ENCODE results near the gene SYT9. TPM values are rescaled to one million over a fixed set of nuclear protein-coding genes. Genes with fewer than 3 reads are reported as not detected.

SYT9 gene
- total and polyA plus RNA-seq, 2 experiments from 2014 or later: not detected

- Histone ChIP-seq H3K27ac (no peak overlapping the region), H3K4me1 (ENCODE audit: insufficient read depth) (no peaks in the 10 kb centered on the region), H3F3A (ENCODE audit: insufficient read depth) (no peaks in the 10 kb centered on the region), H4K20me1 (ENCODE audit: insufficient read depth) (no peaks in the 10 kb centered on the region), H3K9ac (no peak overlapping the region), H3K4me2 (ENCODE audit: unreplicated experiment) (no peak overlapping the region), H3K36me3 (ENCODE audit: low read depth) (no peaks in the 10 kb centered on the region), H3K9me2 (ENCODE audit: insufficient read depth) (no peaks in the 10 kb centered on the region), H3K4me3 (no peak overlapping the region), H2AFZ (no peak overlapping the region), H3K27me3 (replicated peaks; ENCODE audit: insufficient read depth) (no peaks in the 10 kb centered on the region), H3K9me3 (ENCODE audit: low read depth) (no peaks in the 10 kb centered on the region), H3K79me2 (ENCODE audit: insufficient read depth) (no peaks in the 10 kb centered on the region)
- no peak for DNase-seq
- WGBS, 2 experiments (ENCODE audit: low coverage in 1 of 2, low lambda C conversion rate in 2 of 2, missing lambda C conversion rate in 2 of 2): 13 to 19% methylated on average over 2 of the region's 2 CpGs
- TF ChIP-seq EZH2phosphoT487 (IDR thresholded peaks at IDR 0.05; ENCODE audit: insufficient read depth, low read depth): no peak
- TF ChIP-seq EZH2 (IDR thresholded peaks at IDR 0.05; ENCODE audit: insufficient read depth, poor library complexity, severe bottlenecking): no peak
- in situ Hi-C loops (cut with MboI): no loop called here
Measured at GRCh38 chr11:7300281-7300680, 48.6 kb downstream of the SYT9 start.

- Histone ChIP-seq H3K4me3 (no peak overlapping the region), H3K36me3 (ENCODE audit: low read depth) (no peaks in the 10 kb centered on the region), H3F3A (ENCODE audit: insufficient read depth) (no peaks in the 10 kb centered on the region), H3K27me3 (replicated peaks; ENCODE audit: insufficient read depth) (no peaks in the 10 kb centered on the region), H3K9me3 (ENCODE audit: low read depth) (no peaks in the 10 kb centered on the region), H3K27ac (no peak overlapping the region), H3K4me1 (ENCODE audit: insufficient read depth) (no peaks in the 10 kb centered on the region), H3K9me2 (ENCODE audit: insufficient read depth) (no peaks in the 10 kb centered on the region), H4K20me1 (ENCODE audit: insufficient read depth) (no peaks in the 10 kb centered on the region), H3K79me2 (ENCODE audit: insufficient read depth) (no peaks in the 10 kb centered on the region), H3K4me2 (ENCODE audit: unreplicated experiment) (no peak overlapping the region), H2AFZ (no peak overlapping the region), H3K9ac (no peak overlapping the region)
- WGBS, 2 experiments (ENCODE audit: low coverage in 1 of 2, low lambda C conversion rate in 2 of 2, missing lambda C conversion rate in 2 of 2): 61 to 64% methylated on average over 11 of the region's 11 CpGs
- no peak for DNase-seq
- no peak for TF ChIP-seq EZH2phosphoT487 (IDR thresholded peaks at IDR 0.05; ENCODE audit: insufficient read depth, low read depth)
- in situ Hi-C loops (cut with MboI): no loop called here
Measured at GRCh38 chr11:7303146-7303545, 51.4 kb downstream of the SYT9 start.

GRCh38 chr11:7306900-7307299 is 55.2 kb downstream of the SYT9 start:
- Histone ChIP-seq H3K9ac (no peak overlapping the region), H3K4me1 (ENCODE audit: insufficient read depth) (no peaks in the 10 kb centered on the region), H3F3A (ENCODE audit: insufficient read depth) (no peaks in the 10 kb centered on the region), H3K27ac (no peak overlapping the region), H3K9me2 (ENCODE audit: insufficient read depth) (no peaks in the 10 kb centered on the region), H3K9me3 (ENCODE audit: low read depth) (no peaks in the 10 kb centered on the region), H3K27me3 (replicated peaks; ENCODE audit: insufficient read depth) (no peaks in the 10 kb centered on the region), H3K4me2 (ENCODE audit: unreplicated experiment) (no peak overlapping the region), H3K36me3 (ENCODE audit: low read depth) (no peaks in the 10 kb centered on the region), H4K20me1 (ENCODE audit: insufficient read depth) (no peaks in the 10 kb centered on the region), H3K4me3 (no peak overlapping the region), H2AFZ (no peak overlapping the region), H3K79me2 (ENCODE audit: insufficient read depth) (no peaks in the 10 kb centered on the region)
- in situ Hi-C loops (cut with MboI): no loop called here
- 14 to 31% methylated on average over 2 of the region's 2 CpGs for WGBS, 2 experiments (ENCODE audit: low coverage in 1 of 2, low lambda C conversion rate in 2 of 2, missing lambda C conversion rate in 2 of 2)
- TF ChIP-seq EZH2 (IDR thresholded peaks at IDR 0.05; ENCODE audit: insufficient read depth, poor library complexity, severe bottlenecking) (no peak), EZH2phosphoT487 (IDR thresholded peaks at IDR 0.05; ENCODE audit: insufficient read depth, low read depth) (no peak)
- no peak for DNase-seq

- Histone ChIP-seq H3F3A (ENCODE audit: insufficient read depth) (no peaks in the 10 kb centered on the region), H4K20me1 (ENCODE audit: insufficient read depth) (no peaks in the 10 kb centered on the region), H3K9me3 (ENCODE audit: low read depth) (no peaks in the 10 kb centered on the region), H3K9me2 (ENCODE audit: insufficient read depth) (no peaks in the 10 kb centered on the region), H3K36me3 (ENCODE audit: low read depth) (no peaks in the 10 kb centered on the region), H2AFZ (no peak overlapping the region), H3K27me3 (replicated peaks; ENCODE audit: insufficient read depth) (no peaks in the 10 kb centered on the region), H3K27ac (no peak overlapping the region), H3K79me2 (ENCODE audit: insufficient read depth) (no peaks in the 10 kb centered on the region), H3K4me3 (no peak overlapping the region), H3K4me2 (ENCODE audit: unreplicated experiment) (no peak overlapping the region), H3K9ac (no peak overlapping the region), H3K4me1 (ENCODE audit: insufficient read depth) (no peaks in the 10 kb centered on the region)
- in situ Hi-C loops (cut with MboI): no loop called here
- 23 to 24% methylated on average over 2 of the region's 2 CpGs for WGBS, 2 experiments (ENCODE audit: low coverage in 1 of 2, low lambda C conversion rate in 2 of 2, missing lambda C conversion rate in 2 of 2)
- DNase-seq: no peak
- TF ChIP-seq EZH2phosphoT487 (IDR thresholded peaks at IDR 0.05; ENCODE audit: insufficient read depth, low read depth) (no peak), EZH2 (IDR thresholded peaks at IDR 0.05; ENCODE audit: insufficient read depth, poor library complexity, severe bottlenecking) (no peak)
Measured at GRCh38 chr11:7307836-7308235, 56.1 kb downstream of the SYT9 start.

DNA sequence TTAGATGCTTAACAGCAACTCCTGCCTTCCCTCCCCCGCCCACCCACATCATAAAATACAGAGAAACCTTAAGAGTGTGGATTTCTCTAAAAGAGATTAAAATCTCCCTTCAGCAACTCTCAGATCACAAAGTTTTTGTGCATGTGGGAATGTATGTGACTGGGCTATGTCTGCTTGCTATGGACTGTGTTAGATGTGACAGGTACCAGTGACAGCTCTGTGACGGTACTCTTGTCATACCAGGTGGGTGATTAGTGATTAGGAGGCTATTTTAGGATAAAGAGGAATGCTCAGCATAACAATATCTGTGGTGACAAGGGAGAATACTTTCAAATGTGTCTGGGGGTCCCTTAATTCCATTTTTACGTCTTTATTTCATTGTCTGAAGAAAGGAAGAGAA is 60.2 kb downstream of the SYT9 start:
- H3K27ac ChIP-seq: no peak overlapping the region
- H3K27me3 ChIP-seq (replicated peaks; ENCODE audit: insufficient read depth): no peaks in the 10 kb centered on the region
- in situ Hi-C loops (cut with MboI): no loop called here
- H3K9ac ChIP-seq: no peak overlapping the region
- TF ChIP-seq EZH2phosphoT487 (IDR thresholded peaks at IDR 0.05; ENCODE audit: insufficient read depth, low read depth): no peak
- no peak for TF ChIP-seq EZH2 (IDR thresholded peaks at IDR 0.05; ENCODE audit: insufficient read depth, poor library complexity, severe bottlenecking)
- no peak overlapping the region for H3K4me3 ChIP-seq
- no peaks in the 10 kb centered on the region for H3K9me3 ChIP-seq (ENCODE audit: low read depth)
- no peaks in the 10 kb centered on the region for H4K20me1 ChIP-seq (ENCODE audit: insufficient read depth)
- no peaks in the 10 kb centered on the region for H3K9me2 ChIP-seq (ENCODE audit: insufficient read depth)
- H3K36me3 ChIP-seq (ENCODE audit: low read depth): no peaks in the 10 kb centered on the region
- no peaks in the 10 kb centered on the region for H3F3A ChIP-seq (ENCODE audit: insufficient read depth)
- no peaks in the 10 kb centered on the region for H3K4me1 ChIP-seq (ENCODE audit: insufficient read depth)
- DNase-seq: no peak
- 17 to 18% methylated on average over 3 of the region's 3 CpGs for WGBS, 2 experiments (ENCODE audit: low coverage in 1 of 2, low lambda C conversion rate in 2 of 2, missing lambda C conversion rate in 2 of 2)
- H3K4me2 ChIP-seq (ENCODE audit: unreplicated experiment): no peak overlapping the region
- no peak overlapping the region for H2AFZ ChIP-seq
- no peaks in the 10 kb centered on the region for H3K79me2 ChIP-seq (ENCODE audit: insufficient read depth)
